Measurements from ENCODE around the gene CAMK2D. TPM values are rescaled to one million over a fixed set of nuclear protein-coding genes. Genes with fewer than 3 reads are reported as not detected.

Gene CAMK2D
- total RNA-seq, 1 donor: 207 TPM

GRCh38 chr4:113773014-113773413 is 11.5 kb upstream of the CAMK2D start:
- Histone ChIP-seq H3K4me2 (ENCODE audit: insufficient read depth, low read length) (no peak overlapping the region), H2AFZ (ENCODE audit: low read length) (no peak overlapping the region), H3K4me3 (ENCODE audit: insufficient read depth, low read length) (no peak overlapping the region), H3K4me1 (ENCODE audit: insufficient read depth, low read length) (no peaks in the 10 kb centered on the region), H3K27me3 (ENCODE audit: insufficient read depth, low read length) (no peaks in the 10 kb centered on the region), H3K79me2 (ENCODE audit: insufficient read depth, low read length) (no peaks in the 10 kb centered on the region), H4K20me1 (ENCODE audit: insufficient read depth, low read length) (no peaks in the 10 kb centered on the region), H3K36me3 (ENCODE audit: insufficient read depth, low read length) (no peaks in the 10 kb centered on the region), H3K9me3 (ENCODE audit: low read depth, low read length) (no peaks in the 10 kb centered on the region), H3K27ac (ENCODE audit: low read depth, low read length) (no peak overlapping the region)
- TF ChIP-seq CTCF (IDR thresholded peaks at IDR 0.05; ENCODE audit: extremely low read depth, low read depth, low read length): no peak
- DNase-seq (ENCODE audit: insufficient read length, low spot score, missing footprints): no peak

- Histone ChIP-seq H3K4me1 (ENCODE audit: insufficient read depth, low read length) (no peaks in the 10 kb centered on the region), H4K20me1 (ENCODE audit: insufficient read depth, low read length) (no peaks in the 10 kb centered on the region), H3K4me2 (ENCODE audit: insufficient read depth, low read length) (no peak overlapping the region), H3K4me3 (ENCODE audit: insufficient read depth, low read length) (no peak overlapping the region), H2AFZ (ENCODE audit: low read length) (no peak overlapping the region), H3K27ac (ENCODE audit: low read depth, low read length) (no peak overlapping the region), H3K79me2 (ENCODE audit: insufficient read depth, low read length) (no peaks in the 10 kb centered on the region), H3K9me3 (ENCODE audit: low read depth, low read length) (no peaks in the 10 kb centered on the region), H3K36me3 (ENCODE audit: insufficient read depth, low read length) (no peaks in the 10 kb centered on the region), H3K27me3 (ENCODE audit: insufficient read depth, low read length) (no peaks in the 10 kb centered on the region)
- no peak for DNase-seq (ENCODE audit: insufficient read length, low spot score, missing footprints)
- TF ChIP-seq CTCF (IDR thresholded peaks at IDR 0.05; ENCODE audit: extremely low read depth, low read depth, low read length): no peak
Observed at GRCh38 chr4:113772319-113772718, 10.8 kb upstream of the CAMK2D start.

DNA sequence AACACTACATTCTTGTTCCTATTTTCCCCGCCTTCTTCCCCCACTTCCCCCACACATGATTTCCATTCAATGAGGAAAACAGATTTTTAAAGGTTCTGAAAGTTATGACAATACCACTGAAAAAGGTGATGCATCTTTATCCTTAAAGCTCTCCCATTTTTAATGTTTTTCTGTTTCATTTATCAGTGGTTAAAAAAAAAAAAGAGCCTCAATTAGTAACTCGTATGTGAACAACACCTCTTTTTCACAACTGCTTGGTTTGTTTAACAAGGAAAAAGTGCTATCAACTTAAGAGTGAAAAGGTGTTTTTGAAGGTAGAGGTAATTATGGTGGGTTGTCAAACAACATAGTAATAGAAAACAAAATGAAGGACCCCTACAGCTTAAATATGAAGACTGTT is 8.2 kb upstream of the CAMK2D start:
- no peaks in the 10 kb centered on the region for H3K79me2 ChIP-seq (ENCODE audit: insufficient read depth, low read length)
- H3K27me3 ChIP-seq (ENCODE audit: insufficient read depth, low read length): no peaks in the 10 kb centered on the region
- no peak for TF ChIP-seq CTCF (IDR thresholded peaks at IDR 0.05; ENCODE audit: extremely low read depth, low read depth, low read length)
- DNase-seq (ENCODE audit: insufficient read length, low spot score, missing footprints): no peak
- H3K9me3 ChIP-seq (ENCODE audit: low read depth, low read length): no peaks in the 10 kb centered on the region
- no peak overlapping the region for H3K4me3 ChIP-seq (ENCODE audit: insufficient read depth, low read length)
- H3K4me2 ChIP-seq (ENCODE audit: insufficient read depth, low read length): no peak overlapping the region
- no peaks in the 10 kb centered on the region for H3K36me3 ChIP-seq (ENCODE audit: insufficient read depth, low read length)
- no peak overlapping the region for H3K27ac ChIP-seq (ENCODE audit: low read depth, low read length)
- no peaks in the 10 kb centered on the region for H3K4me1 ChIP-seq (ENCODE audit: insufficient read depth, low read length)
- H2AFZ ChIP-seq (ENCODE audit: low read length): no peak overlapping the region
- no peaks in the 10 kb centered on the region for H4K20me1 ChIP-seq (ENCODE audit: insufficient read depth, low read length)

GRCh38 chr4:113768952-113769351 is 7.4 kb upstream of the CAMK2D start:
- Histone ChIP-seq H2AFZ (ENCODE audit: low read length) (no peak overlapping the region), H3K27ac (ENCODE audit: low read depth, low read length) (no peak overlapping the region), H3K4me3 (ENCODE audit: insufficient read depth, low read length) (no peak overlapping the region), H4K20me1 (ENCODE audit: insufficient read depth, low read length) (no peaks in the 10 kb centered on the region), H3K79me2 (ENCODE audit: insufficient read depth, low read length) (no peaks in the 10 kb centered on the region), H3K4me2 (ENCODE audit: insufficient read depth, low read length) (no peak overlapping the region), H3K4me1 (ENCODE audit: insufficient read depth, low read length) (no peaks in the 10 kb centered on the region), H3K36me3 (ENCODE audit: insufficient read depth, low read length) (no peaks in the 10 kb centered on the region), H3K9me3 (ENCODE audit: low read depth, low read length) (no peaks in the 10 kb centered on the region), H3K27me3 (ENCODE audit: insufficient read depth, low read length) (no peaks in the 10 kb centered on the region)
- no peak for DNase-seq (ENCODE audit: insufficient read length, low spot score, missing footprints)
- TF ChIP-seq CTCF (IDR thresholded peaks at IDR 0.05; ENCODE audit: extremely low read depth, low read depth, low read length): no peak

All from osteoblast (primary cell).